ENCODE measurements around the gene OR2A1.
"Not testable (repeated sequence)": the region's sequence is repeated elsewhere in the genome, so short reads cannot be mapped to it uniquely, and the experiment has no call there.

DNA sequence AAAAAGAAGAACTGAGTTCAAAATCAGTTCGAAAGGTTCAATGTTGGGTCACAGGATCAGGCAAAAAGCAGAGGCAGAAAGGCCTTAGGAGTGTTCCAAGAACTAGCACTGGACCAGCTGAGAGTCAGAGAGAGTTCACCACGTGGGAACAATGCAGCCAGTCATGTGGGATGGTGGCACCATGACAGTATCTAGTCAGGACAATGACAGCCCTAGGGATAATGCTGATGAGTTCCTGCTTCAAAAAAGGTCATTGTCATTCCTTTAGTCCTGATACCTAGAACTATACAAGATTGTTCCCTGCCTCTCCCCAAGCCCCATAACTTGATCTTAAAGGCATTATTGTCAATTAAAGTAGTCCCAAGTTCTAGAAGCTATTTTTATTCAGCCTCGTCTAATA, 39.4 kb downstream of the OR2A1 start:
- TF ChIP-seq CTCF (conservative IDR thresholded peaks at IDR 0.05); ZFX (IDR thresholded peaks at IDR 0.05): not testable (repeated sequence)
